Adrenal gland (tissue), 5 donors: ENCODE measurements around the gene L3MBTL3.

Experiments
- CTCF ChIP-seq, 6 experiments: fragments of 450-650 bp in 4 of 6; fragments of 200-600 bp in 2 of 6; sonication (generic) in 1 of 6; IDR thresholded peaks; 1 replicate in 5 of 6; 2 replicates in 1 of 6; pipeline versions ENCODE4 v1.5.1 to v1.8.0; 2016 to 2021; ENCODE audit warnings: antibody characterized with exemption in 6 of 6, mild to moderate bottlenecking in 2 of 6, moderate library complexity in 1 of 6
- POLR2A ChIP-seq, 2 donors: fragments of 450-650 bp; IDR thresholded peaks; one replicate each; pipeline ENCODE4 v1.6.1; 2017; ENCODE audit warnings: antibody characterized with exemption in 2 of 2, mild to moderate bottlenecking in 2 of 2, moderate library complexity in 1 of 2
- donor health status: DM: no; HTN: no; CAD: no.

DNA sequence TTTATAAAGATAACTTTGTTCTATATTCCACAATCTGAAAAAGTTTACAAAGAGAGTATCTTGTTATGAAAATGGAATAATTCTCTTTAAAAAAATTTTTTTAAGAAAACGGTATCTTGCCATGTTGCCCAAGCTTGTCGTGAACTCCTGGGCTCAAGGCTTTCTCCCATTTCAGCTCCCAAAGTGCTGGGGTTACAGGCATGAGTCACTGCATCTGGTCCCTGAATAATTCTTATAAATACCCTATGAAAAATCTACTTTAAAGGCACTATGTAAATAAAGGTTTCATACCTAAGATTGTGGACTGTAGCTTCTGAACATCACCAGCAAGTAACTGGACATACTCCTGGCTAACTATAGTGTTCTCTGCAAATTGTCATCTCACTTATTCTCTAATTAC is 144.0 kb downstream of the L3MBTL3 start:
- TF ChIP-seq POLR2A (IDR thresholded peaks at IDR 0.05) (no peak), CTCF (IDR thresholded peaks at IDR 0.05) (no peak)
